GM19455 (cell line): ENCODE measurements around the gene PARP4.
"Not testable (repeated sequence)": the region's sequence is repeated elsewhere in the genome, so short reads cannot be mapped to it uniquely, and the experiment has no call there.

ENCODE experiments used
- ATAC-seq: cut with Tn5 transposase; IDR thresholded peaks from one replicate; pipeline ENCODE4 v1.9.1; 2021; ENCODE audit not compliant: unreplicated experiment

The PARP4 gene

GRCh38 chr13:24452044-24452443, 60.5 kb downstream of the PARP4 start:
- ATAC-seq: no peak

DNA sequence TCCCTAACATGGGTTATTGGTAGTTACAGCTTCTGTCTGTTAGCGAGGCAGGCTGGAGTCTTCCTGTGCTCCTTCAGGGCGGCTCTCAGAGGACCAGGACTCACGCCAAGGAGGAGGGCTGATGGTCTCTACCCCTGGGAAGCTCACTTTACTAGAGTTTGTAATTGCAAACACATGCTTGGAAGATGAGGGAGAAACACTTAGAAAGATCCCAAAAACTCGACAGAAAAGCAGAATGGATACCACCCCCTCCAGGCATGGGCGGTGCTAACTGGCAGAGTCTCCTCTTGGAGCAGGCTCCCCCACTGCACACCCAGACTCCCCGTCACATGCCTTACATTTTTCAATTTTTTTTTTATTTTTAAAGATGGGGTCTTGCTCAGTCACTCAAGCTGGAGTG, 62.0 kb downstream of the PARP4 start:
- no peak for ATAC-seq

DNA sequence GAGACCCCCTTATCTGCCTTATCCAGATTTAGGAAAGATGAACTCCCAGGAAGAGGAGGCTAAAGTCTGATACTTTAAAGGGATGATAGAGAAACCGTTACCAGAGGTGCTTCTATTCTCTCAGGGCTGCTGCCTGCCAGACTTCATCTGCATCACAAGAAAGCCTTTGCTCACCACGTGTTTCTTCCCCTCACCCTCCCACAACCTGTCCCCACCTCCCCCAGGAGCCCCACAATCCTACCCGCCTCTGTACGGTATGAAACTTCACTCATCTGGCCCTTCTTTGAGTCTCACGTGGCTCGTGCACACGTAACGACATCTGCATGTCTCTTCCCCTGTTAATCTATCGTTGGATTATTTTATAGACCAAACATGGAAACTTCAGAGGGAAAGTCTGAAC, 67.7 kb downstream of the PARP4 start:
- ATAC-seq: not testable (repeated sequence)

GRCh38 chr13:24443366-24443765, 69.2 kb downstream of the PARP4 start:
- no peak for ATAC-seq

GRCh38 chr13:24426045-24426444, 86.5 kb downstream of the PARP4 start:
- not testable (repeated sequence) for ATAC-seq

GRCh38 chr13:24419668-24420067, 92.9 kb downstream of the PARP4 start:
- not testable (repeated sequence) for ATAC-seq

DNA sequence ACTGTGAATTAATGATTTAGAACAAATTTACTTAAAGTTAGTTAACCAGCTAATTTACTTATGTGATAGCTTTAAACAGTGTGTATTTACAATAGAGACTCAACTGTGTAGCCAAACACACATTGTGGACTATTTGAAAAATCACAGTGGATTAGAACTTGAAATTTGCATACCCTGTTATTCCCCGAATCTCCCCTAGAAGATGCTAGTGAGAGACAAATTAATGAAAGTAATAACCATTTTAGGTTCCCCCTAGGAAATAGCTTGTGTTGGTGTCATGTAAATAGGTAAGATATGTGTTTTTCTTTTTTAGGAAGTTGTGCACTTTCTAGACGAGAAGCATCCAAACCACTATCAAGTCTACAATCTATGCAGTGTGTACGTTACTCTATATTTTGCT, 104.7 kb downstream of the PARP4 start:
- ATAC-seq: no peak

DNA sequence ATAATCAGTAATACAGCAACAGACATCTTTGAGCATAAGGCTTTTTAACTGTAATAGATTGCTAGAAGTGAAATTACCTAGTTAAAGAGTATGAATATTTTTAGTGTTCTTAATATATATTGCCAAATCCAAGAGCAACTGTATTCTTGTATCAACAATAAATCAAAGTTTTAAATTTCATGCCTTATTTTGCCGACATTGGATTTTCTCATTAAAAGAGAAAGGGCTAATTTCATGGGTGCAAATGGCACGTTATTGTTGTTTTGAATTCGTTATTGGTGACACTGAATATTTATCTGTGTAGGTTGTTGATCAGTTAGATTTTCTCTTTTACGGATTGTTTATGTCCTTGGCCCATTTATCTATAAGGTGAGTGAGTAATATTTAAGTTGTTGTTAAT, 106.1 kb downstream of the PARP4 start:
- ATAC-seq: no peak

GRCh38 chr13:24396821-24397220, 115.8 kb downstream of the PARP4 start:
- ATAC-seq: no peak

- ATAC-seq: no peak
Observed at GRCh38 chr13:24392972-24393371, 119.6 kb downstream of the PARP4 start.

DNA sequence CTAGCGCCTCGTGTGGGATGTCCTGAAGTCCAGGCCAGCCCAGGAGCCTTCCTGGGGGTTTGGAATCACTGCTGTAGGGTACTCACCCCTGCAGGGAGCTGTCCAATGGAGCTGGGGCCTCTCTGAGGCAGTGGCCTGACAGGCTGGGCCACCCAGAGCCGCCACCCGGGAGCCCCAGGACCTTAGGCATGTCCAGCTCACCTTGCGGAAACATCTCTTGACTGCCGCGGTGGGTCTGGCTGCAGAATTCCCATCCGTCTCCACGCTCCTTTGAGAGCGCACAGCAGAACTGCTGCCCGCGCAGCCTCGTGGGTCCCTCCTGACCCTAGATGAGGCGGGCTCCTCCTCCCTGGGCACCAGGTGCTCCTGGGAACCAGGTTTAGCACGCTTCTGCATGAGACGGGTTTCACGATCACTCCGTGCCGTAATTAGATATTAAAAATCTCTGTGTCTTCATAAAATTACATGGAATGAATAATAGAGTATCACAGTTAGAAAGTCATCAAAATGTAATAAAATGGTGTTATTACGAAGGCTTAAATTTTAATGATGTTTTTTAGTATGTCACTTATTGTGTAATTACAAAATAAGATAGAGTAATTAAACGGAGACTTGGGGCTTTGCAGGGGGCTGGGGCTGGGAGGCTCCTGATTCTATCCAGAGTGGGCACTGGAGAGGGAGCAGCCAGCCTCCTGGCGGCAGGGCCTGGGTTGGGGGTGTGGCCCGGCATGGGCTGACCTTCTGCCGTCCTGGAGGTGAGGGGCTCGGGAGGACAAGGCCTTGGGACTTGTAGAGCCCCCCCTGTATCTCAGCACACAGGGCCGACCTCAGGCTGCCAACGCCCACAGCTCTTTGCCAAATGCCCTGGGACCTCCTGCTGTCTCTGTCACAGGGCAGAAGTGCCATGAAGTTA, 120.6 kb downstream of the PARP4 start:
- not testable (repeated sequence) for ATAC-seq

- ATAC-seq: not testable (repeated sequence)
Observed at GRCh38 chr13:24390795-24391194, 121.8 kb downstream of the PARP4 start.

- ATAC-seq: no peak
Observed at GRCh38 chr13:24389506-24389905, 123.1 kb downstream of the PARP4 start.

GRCh38 chr13:24388743-24389142, 123.8 kb downstream of the PARP4 start:
- not testable (repeated sequence) for ATAC-seq

- no peak for ATAC-seq
Observed at GRCh38 chr13:24386816-24387708, 125.5 kb downstream of the PARP4 start.

GRCh38 chr13:24385902-24386301, 126.7 kb downstream of the PARP4 start:
- no peak for ATAC-seq

DNA sequence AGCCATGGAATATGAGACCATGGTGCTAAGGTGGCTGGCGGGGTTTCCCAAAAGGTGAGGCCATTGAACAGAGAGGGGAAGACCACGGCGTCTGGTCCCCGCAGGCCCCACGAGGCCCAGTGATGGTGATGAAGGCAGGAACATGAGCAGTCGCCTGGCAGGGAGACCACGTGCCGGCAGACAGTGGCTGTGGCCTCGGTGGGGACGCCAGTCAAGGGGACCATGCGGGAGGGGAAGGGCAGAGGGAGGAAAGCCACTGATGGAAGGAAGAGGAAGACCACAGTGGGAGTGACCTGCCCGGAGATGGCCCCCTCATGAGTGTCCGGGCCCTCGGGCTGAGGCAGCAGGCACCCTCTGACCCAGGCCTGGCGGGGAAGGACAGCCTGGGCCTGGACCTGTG, 127.6 kb downstream of the PARP4 start:
- not testable (repeated sequence) for ATAC-seq

GRCh38 chr13:24384091-24384490, 128.5 kb downstream of the PARP4 start:
- ATAC-seq: not testable (repeated sequence)

DNA sequence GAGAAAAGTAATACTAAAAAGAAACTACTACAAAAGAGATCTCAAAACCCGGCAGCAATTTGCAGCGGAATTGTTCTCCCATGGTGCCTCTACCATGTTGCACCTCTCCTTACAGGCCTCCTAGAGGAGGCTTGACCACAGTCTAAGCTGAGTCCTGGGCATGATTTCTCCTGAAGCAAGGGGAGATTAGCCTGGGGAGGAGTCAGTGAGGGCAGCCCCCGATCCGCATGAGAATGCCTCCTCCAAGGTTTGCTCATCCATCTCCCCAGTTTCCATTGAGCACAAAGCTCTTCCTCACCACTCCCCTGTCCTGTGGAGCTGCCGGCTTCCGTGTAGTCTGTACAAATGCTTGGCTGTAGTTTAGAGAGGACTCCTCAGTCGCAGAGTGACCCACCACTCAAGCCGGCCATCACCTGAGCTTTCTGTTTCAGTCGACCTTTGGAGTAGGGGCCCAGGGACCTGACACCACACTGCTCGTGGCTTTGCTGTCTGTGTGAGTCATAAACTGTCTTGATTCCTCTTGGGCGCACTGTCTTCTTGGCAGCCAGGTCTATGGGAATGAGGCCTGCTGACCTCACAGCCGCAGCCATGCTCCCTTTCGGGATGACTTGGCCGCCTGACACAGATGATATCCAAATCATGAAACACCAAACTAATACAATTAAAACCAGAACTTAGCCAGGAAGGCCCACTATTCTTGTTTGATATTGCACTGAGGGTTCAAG, 130.9 kb downstream of the PARP4 start:
- no peak for ATAC-seq

GRCh38 chr13:24380881-24381280, 131.7 kb downstream of the PARP4 start:
- not testable (repeated sequence) for ATAC-seq

DNA sequence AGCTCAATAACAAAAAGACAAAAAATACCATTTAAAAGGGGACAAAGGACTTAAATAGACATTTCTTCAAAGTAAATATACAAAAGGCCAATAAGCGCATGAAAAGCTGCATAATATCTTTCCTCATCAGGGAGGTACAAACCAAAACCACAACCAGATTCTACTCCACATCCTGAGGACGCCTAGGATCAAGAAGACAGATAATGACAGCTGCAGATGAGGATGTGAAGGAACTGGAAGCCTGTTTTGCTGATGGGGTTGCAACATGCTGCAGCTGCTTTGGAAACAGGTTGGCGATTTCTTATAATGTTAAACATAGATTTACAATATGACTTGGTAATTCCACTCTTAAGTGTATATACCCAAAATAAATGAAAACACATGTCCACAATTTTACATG, 132.4 kb downstream of the PARP4 start:
- ATAC-seq: not testable (repeated sequence)
